ENCODE measurements around the gene E2F1.

DNA sequence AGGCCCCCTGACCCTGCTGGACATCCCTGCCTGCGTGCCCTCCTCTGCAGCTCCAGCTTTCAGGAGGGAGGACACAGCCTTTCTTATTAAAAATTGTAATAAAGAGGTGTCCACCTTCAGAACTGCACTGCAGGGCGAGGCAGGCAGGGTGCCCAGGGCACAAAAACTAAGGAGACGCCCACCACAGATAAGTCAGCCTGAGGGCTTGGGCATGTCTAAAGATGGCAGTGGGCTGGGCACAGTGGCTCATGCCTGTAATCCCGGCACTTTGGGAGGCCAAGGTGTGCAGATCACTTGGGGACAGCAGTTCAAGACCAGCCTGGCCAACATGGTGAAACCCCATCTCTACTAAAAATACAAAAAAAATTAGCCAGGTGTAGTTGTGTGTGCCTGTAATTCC is 31.0 kb downstream of the E2F1 start:
- TF ChIP-seq, protein P1, sequence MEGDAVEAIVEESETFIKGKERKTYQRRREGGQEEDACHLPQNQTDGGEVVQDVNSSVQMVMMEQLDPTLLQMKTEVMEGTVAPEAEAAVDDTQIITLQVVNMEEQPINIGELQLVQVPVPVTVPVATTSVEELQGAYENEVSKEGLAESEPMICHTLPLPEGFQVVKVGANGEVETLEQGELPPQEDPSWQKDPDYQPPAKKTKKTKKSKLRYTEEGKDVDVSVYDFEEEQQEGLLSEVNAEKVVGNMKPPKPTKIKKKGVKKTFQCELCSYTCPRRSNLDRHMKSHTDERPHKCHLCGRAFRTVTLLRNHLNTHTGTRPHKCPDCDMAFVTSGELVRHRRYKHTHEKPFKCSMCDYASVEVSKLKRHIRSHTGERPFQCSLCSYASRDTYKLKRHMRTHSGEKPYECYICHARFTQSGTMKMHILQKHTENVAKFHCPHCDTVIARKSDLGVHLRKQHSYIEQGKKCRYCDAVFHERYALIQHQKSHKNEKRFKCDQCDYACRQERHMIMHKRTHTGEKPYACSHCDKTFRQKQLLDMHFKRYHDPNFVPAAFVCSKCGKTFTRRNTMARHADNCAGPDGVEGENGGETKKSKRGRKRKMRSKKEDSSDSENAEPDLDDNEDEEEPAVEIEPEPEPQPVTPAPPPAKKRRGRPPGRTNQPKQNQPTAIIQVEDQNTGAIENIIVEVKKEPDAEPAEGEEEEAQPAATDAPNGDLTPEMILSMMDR (IDR thresholded peaks at IDR 0.05; ENCODE audit: low read depth, low read length, poor library complexity, severe bottlenecking), result no peak
- no peak for TF ChIP-seq EZH2phosphoT487 (IDR thresholded peaks at IDR 0.05; ENCODE audit: borderline replicate concordance, low read length)

Data from DOHH2 (cell line).